ENCODE results near the gene KATNA1. TPM values are rescaled to one million over a fixed set of nuclear protein-coding genes. Genes with fewer than 3 reads are reported as not detected.

The KATNA1 gene
- polyA plus RNA-seq, 1 of the 3 experiments (the other 2 are of a cell fraction): 13.2 TPM

DNA sequence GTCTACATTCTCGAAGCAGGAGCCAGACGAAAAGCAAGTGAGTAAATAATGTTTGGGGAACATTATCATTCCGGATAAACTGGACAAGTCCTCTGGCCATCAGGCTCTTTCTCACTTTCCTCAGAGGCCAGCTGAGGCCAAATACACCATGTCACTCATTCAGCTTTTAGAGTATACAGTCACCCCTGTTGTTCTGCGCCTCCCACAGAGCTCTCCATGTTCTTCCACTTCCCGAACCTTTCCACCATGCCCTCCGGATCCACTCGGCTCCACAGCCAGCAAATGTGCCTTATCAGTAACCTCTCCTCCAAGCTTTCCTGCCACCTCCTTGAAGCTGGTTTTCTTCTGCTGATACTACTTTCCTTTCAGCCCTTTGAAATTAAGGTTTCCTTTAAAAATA lies 37.7 kb upstream of the KATNA1 start:
- TF ChIP-seq, protein P1, sequence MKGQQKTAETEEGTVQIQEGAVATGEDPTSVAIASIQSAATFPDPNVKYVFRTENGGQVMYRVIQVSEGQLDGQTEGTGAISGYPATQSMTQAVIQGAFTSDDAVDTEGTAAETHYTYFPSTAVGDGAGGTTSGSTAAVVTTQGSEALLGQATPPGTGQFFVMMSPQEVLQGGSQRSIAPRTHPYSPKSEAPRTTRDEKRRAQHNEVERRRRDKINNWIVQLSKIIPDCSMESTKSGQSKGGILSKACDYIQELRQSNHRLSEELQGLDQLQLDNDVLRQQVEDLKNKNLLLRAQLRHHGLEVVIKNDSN (IDR thresholded peaks at IDR 0.05; ENCODE audit: borderline replicate concordance, low read depth): no peak
- TF ChIP-seq RXRA (IDR thresholded peaks at IDR 0.05; ENCODE audit: borderline replicate concordance, low read depth) (no peak), RCOR1 (IDR thresholded peaks at IDR 0.05; ENCODE audit: low read length) (no peak), FOXJ3 (CRISPR knock-in tag; IDR thresholded peaks at IDR 0.05) (no peak), FOSL2 (IDR thresholded peaks at IDR 0.05; ENCODE audit: borderline replicate concordance, low read depth) (no peak), SIN3A (IDR thresholded peaks at IDR 0.05; ENCODE audit: borderline replicate concordance, low read depth, low read length) (no peak)
- TF ChIP-seq, protein P2, sequence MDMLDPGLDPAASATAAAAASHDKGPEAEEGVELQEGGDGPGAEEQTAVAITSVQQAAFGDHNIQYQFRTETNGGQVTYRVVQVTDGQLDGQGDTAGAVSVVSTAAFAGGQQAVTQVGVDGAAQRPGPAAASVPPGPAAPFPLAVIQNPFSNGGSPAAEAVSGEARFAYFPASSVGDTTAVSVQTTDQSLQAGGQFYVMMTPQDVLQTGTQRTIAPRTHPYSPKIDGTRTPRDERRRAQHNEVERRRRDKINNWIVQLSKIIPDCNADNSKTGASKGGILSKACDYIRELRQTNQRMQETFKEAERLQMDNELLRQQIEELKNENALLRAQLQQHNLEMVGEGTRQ (IDR thresholded peaks at IDR 0.05; ENCODE audit: borderline replicate concordance, low read depth, low read length): no peak
- TF ChIP-seq, protein P3, sequence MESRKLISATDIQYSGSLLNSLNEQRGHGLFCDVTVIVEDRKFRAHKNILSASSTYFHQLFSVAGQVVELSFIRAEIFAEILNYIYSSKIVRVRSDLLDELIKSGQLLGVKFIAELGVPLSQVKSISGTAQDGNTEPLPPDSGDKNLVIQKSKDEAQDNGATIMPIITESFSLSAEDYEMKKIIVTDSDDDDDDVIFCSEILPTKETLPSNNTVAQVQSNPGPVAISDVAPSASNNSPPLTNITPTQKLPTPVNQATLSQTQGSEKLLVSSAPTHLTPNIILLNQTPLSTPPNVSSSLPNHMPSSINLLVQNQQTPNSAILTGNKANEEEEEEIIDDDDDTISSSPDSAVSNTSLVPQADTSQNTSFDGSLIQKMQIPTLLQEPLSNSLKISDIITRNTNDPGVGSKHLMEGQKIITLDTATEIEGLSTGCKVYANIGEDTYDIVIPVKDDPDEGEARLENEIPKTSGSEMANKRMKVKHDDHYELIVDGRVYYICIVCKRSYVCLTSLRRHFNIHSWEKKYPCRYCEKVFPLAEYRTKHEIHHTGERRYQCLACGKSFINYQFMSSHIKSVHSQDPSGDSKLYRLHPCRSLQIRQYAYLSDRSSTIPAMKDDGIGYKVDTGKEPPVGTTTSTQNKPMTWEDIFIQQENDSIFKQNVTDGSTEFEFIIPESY (IDR thresholded peaks at IDR 0.05; ENCODE audit: borderline replicate concordance, low read depth): no peak
- POLR2A ChIA-PET: no interaction called here
- Histone ChIP-seq H3K4me3 (ENCODE audit: low read depth in 2 of 2, low read length in 1 of 2) (no peak overlapping the region), H4K20me1 (ENCODE audit: insufficient read depth) (no peaks in the 10 kb centered on the region), H3K9me3 (no peaks in the 10 kb centered on the region), H3K79me2 (ENCODE audit: insufficient read depth) (peaks cover 38% of the 10 kb centered on the region), H3K27me3 (ENCODE audit: insufficient read depth) (no peaks in the 10 kb centered on the region), H3K9ac (no peak overlapping the region), H3F3A (replicated peaks; ENCODE audit: insufficient read depth) (peaks cover 5% of the 10 kb centered on the region), H3K27ac (ENCODE audit: low read depth in 2 of 2, low read length in 1 of 2) (no peak overlapping the region), H3K9me2 (no peaks in the 10 kb centered on the region), H3K4me2 (no peak overlapping the region), H3K4me1 (ENCODE audit: control insufficient read depth in 1 of 2, insufficient read depth in 2 of 2, low read depth in 1 of 2, low read length in 1 of 2) (no peaks in the 10 kb centered on the region), H2AFZ (ENCODE audit: low read depth) (no peak overlapping the region), H3K36me3 (replicated peaks in 1 of 2; ENCODE audit: control insufficient read depth in 1 of 2, insufficient read depth in 2 of 2, low read length in 1 of 2) (peaks cover 17 to 26% of the 10 kb centered on the region in 2 experiments)
- no peak for DNase-seq
- CTCF ChIA-PET: no interaction called here
- 95% methylated on average over 7 of the region's 7 CpGs for WGBS (ENCODE audit: low lambda C conversion rate)

DNA sequence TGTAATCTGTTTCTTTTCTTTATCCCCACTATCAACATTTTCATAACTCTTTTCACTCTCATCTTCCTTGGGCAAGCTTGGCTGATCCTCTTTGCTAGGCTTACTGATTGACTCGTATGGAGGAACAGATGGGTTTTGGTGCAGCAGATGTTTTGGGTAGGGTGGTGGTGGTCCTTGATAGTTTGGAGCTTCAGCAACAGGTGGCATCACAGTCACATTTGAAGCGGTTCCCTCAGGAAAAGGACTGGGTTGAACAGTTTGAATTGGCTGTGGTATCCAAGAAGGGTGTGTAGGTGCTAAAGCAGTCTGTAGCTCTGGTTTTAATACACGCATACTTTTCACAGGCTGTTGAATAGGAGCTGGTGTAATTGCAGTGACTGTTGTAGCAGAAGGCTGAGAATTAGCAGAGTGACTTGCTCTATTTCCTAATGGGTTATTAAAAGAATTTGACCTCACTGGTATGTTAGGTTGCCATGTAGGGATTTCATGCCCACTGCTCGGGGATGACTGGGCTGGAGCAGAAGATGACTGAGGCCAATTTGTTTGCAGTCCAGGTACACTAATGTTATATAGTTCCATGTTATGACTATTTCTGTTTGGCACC lies 34.8 kb upstream of the KATNA1 start:
- Histone ChIP-seq H2AFZ (ENCODE audit: low read depth) (no peak overlapping the region), H3K79me2 (ENCODE audit: insufficient read depth) (peaks cover 36% of the 10 kb centered on the region; the same call in 1 of the 2 replicates), H3F3A (replicated peaks; ENCODE audit: insufficient read depth) (peaks cover 8% of the 10 kb centered on the region), H3K27me3 (ENCODE audit: insufficient read depth) (no peaks in the 10 kb centered on the region), H3K27ac (ENCODE audit: low read depth in 2 of 2, low read length in 1 of 2) (no peak overlapping the region), H3K9me2 (no peaks in the 10 kb centered on the region), H3K4me3 (ENCODE audit: low read depth in 2 of 2, low read length in 1 of 2) (no peak overlapping the region), H3K4me1 (ENCODE audit: control insufficient read depth in 1 of 2, insufficient read depth in 2 of 2, low read depth in 1 of 2, low read length in 1 of 2) (no peaks in the 10 kb centered on the region), H3K36me3 (replicated peaks in 1 of 2; ENCODE audit: control insufficient read depth in 1 of 2, insufficient read depth in 2 of 2, low read length in 1 of 2) (peaks cover 23 to 38% of the 10 kb centered on the region in 2 experiments), H3K4me2 (no peak overlapping the region), H3K9ac (no peak overlapping the region), H3K9me3 (no peaks in the 10 kb centered on the region), H4K20me1 (ENCODE audit: insufficient read depth) (no peaks in the 10 kb centered on the region)
- no peak for DNase-seq
- CTCF ChIA-PET: no interaction called here
- WGBS (ENCODE audit: low lambda C conversion rate): 97% methylated on average over 4 of the region's 4 CpGs
- POLR2A ChIA-PET: no interaction called here
- TF ChIP-seq TCF12 (IDR thresholded peaks at IDR 0.05): no peak
- TF ChIP-seq, protein P4, sequence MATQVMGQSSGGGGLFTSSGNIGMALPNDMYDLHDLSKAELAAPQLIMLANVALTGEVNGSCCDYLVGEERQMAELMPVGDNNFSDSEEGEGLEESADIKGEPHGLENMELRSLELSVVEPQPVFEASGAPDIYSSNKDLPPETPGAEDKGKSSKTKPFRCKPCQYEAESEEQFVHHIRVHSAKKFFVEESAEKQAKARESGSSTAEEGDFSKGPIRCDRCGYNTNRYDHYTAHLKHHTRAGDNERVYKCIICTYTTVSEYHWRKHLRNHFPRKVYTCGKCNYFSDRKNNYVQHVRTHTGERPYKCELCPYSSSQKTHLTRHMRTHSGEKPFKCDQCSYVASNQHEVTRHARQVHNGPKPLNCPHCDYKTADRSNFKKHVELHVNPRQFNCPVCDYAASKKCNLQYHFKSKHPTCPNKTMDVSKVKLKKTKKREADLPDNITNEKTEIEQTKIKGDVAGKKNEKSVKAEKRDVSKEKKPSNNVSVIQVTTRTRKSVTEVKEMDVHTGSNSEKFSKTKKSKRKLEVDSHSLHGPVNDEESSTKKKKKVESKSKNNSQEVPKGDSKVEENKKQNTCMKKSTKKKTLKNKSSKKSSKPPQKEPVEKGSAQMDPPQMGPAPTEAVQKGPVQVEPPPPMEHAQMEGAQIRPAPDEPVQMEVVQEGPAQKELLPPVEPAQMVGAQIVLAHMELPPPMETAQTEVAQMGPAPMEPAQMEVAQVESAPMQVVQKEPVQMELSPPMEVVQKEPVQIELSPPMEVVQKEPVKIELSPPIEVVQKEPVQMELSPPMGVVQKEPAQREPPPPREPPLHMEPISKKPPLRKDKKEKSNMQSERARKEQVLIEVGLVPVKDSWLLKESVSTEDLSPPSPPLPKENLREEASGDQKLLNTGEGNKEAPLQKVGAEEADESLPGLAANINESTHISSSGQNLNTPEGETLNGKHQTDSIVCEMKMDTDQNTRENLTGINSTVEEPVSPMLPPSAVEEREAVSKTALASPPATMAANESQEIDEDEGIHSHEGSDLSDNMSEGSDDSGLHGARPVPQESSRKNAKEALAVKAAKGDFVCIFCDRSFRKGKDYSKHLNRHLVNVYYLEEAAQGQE (IDR thresholded peaks at IDR 0.05; ENCODE audit: low read depth, low read length): no peak
- no peak for TF ChIP-seq FOXM1 (IDR thresholded peaks at IDR 0.05; ENCODE audit: low read depth)
- TF ChIP-seq, protein P5, sequence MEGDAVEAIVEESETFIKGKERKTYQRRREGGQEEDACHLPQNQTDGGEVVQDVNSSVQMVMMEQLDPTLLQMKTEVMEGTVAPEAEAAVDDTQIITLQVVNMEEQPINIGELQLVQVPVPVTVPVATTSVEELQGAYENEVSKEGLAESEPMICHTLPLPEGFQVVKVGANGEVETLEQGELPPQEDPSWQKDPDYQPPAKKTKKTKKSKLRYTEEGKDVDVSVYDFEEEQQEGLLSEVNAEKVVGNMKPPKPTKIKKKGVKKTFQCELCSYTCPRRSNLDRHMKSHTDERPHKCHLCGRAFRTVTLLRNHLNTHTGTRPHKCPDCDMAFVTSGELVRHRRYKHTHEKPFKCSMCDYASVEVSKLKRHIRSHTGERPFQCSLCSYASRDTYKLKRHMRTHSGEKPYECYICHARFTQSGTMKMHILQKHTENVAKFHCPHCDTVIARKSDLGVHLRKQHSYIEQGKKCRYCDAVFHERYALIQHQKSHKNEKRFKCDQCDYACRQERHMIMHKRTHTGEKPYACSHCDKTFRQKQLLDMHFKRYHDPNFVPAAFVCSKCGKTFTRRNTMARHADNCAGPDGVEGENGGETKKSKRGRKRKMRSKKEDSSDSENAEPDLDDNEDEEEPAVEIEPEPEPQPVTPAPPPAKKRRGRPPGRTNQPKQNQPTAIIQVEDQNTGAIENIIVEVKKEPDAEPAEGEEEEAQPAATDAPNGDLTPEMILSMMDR (IDR thresholded peaks at IDR 0.05): no peak
- TF ChIP-seq EZH2phosphoT487 (IDR thresholded peaks at IDR 0.05; ENCODE audit: borderline replicate concordance, low read depth): no peak
- no peak for TF ChIP-seq NRF1 (IDR thresholded peaks at IDR 0.05; ENCODE audit: low read depth, low read length)
- no peak for TF ChIP-seq MXI1 (IDR thresholded peaks at IDR 0.05; ENCODE audit: low read depth, low read length)
- TF ChIP-seq, protein P3 (IDR thresholded peaks at IDR 0.05; ENCODE audit: borderline replicate concordance, low read depth): no peak
